ENCODE measurements around the gene RPL27A.

RPL27A gene

DNA sequence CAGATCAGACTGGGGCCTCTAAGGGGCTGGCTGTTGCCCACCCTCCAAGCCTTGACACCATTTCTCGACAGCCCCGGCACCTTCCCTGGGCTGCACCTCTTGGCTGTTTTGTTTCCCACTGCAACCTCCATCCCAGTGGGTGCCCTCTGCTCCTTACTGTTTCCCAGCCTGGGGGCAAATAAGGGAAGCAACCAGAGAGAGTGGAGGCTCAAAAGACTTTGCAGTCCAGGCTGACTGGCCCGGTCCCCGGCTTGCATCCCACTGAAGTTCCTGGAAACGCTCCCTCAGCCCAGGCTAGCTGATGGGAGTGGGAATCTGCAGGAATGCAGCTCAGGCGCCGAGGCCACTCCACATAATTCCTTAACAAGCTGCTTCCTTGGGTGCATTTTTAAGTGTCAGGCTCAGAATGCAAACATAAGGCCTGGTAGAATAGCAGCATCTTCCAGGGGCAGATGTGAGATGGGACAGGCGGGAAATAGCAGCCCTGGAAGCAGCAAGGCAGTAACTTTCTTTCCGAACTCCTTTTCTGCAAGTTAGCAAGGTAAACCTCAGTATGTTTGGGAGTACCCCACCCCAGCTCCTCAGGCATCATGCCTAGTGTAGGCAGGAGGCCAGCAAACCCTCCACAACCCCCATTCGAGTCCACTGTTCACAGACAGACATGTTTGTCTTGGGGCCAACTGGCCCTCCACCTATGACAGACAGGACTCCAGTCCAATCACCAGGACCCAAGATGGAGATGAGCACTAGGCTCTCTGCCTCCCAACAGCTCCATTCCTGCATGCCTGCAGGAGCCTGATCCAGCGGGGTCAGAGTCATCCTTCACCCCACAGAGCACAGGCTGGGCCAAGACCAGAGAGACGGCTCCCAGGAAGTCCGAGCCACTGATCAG is 39.3 kb downstream of the RPL27A start:
- no peak for DNase-seq (ENCODE audit: low read depth in 2 of 2)

GRCh38 chr11:8722809-8723208 is 40.2 kb downstream of the RPL27A start:
- DNase-seq (ENCODE audit: low read depth in 2 of 2), result no peak

DNA sequence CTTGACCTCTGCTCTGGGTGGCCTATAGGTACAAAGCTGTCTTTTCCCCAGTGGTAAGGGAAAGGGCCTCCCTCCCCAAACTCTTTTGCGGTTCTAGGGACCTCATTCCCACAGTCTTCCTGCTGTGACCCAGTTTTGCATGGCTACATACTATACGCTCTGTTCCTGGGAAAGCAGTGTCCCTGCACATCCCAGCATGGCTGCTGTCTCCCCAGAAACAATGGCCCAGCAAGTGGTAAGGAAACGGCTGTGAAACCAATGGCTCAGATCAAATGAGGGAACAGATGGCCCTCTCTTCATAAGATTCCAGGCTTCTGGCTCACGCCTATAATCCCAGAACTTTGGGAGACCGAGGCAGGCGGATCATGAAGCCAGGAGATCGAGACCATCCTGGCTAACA is 41.1 kb downstream of the RPL27A start:
- DNase-seq (ENCODE audit: low read depth in 2 of 2), result no peak

GRCh38 chr11:8724682-8725081 is 42.1 kb downstream of the RPL27A start:
- no peak for DNase-seq (ENCODE audit: low read depth in 2 of 2)

- DNase-seq (ENCODE audit: low read depth in 2 of 2), result no peak
Measured at GRCh38 chr11:8726395-8726794, 43.8 kb downstream of the RPL27A start.

GRCh38 chr11:8728563-8728962 is 46.0 kb downstream of the RPL27A start:
- no peak for DNase-seq (ENCODE audit: low read depth in 2 of 2)

DNA sequence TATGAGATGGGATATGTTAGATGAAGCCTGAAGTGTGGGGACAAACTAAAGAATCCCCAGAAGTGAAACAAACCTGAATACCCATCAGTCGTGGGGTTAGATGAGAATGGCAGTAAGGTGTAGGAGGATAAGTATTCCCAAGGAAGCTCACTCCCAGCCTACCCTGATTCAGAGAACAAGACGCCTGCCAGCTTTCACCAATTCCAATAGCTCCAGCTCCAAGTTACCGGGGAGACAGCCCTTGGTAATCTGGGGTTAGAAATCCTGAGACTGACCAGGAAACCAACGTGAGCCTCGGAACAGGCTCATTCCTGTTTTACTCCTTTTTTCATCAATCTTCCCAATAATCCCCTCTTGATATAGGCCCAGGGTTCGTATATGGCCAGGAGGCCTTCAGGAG is 46.5 kb downstream of the RPL27A start:
- DNase-seq (ENCODE audit: low read depth in 2 of 2), result no peak

DNA sequence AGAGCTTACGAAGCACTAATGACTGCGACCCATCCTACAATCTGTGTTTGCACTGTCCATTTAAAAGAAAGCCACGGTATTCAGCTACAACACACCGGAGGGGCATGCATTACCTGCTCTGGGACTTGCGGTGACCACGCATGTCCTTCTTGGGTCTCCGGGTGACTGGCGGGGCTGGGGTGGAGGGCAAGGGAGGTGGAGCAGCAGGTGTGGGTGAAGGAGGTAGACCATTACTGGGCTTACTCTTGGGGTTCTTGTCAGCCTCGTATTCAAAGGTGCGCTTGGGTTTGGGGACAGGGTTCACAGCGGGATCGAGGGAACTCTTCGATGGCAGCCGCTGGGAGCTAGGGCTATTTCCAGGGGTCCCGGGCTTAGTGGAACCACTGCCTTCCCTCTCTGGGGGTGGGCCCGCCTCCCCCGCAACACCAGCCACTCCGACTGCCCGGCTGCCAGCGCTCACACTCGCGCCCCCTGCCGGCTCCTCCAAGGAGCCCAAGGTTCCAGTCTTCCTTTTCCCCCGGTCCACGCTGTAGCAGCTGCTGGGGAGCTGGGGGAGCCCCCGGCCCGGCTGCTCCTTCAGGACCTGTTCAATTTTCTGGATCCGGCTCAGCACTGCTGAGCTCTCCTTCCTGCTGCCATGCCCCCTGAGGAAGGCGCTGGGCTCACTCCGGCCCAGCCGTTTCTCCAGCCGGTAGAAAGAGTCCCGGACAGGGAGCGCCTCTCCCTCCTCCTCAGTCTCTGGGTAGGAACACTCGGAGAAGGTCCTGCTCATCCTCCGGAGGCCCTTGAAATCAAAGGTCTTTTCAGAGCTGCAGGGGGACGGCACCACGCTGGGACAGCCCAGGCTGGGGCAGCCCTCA is 47.5 kb downstream of the RPL27A start:
- no peak for DNase-seq (ENCODE audit: low read depth in 2 of 2)

DNA sequence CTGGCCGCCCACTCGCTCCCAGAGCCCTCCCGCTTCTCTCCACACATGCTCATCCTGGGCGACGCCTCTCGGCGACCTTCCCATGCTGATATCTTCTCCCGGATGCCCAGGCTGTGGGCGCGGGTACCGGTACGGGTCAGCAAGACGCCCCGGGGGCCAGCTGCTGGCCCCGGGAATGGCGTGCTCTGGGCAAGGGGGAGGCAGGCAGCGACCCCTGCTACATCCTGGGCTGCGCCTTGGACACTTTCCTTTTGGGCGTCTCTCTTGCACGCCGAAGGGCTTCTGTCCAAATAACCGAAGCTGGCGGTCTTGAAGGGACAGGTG is 48.1 kb downstream of the RPL27A start:
- no peak for DNase-seq (ENCODE audit: low read depth in 2 of 2)

DNA sequence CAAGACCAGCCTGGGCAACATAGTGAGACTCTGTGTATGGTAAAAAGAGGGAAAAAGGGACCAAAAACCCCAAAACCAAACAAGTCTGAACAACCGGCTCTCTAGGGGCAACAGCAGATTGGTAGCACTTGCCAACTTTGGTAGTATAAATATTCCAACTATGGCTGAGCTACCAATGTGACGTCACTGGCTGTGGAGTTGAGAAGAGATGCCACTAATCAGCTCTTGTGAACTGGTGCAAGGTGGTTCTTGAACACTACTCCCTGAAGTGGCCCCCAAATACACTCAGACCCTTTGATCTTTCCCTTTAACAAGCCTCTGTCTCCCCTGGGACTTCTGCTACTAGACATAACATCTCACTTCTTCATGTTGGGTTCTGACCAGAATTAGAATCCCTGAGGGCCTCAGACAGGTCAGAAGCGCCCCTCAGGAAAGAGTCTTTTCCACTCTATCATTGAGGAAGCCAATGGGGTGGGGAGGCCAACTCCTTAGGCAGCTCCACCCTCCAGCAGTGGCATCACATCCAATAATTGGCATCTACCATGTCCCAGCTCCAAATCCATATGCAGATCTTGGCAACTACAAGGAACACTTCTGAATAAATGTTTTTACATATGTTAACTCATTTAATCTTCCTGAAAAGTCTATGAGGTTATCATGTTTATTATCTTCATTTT is 49.2 kb downstream of the RPL27A start:
- no peak for DNase-seq (ENCODE audit: low read depth in 2 of 2)

GRCh38 chr11:8732324-8732670 is 49.7 kb downstream of the RPL27A start:
- no peak for DNase-seq (ENCODE audit: low read depth in 2 of 2)

DNA sequence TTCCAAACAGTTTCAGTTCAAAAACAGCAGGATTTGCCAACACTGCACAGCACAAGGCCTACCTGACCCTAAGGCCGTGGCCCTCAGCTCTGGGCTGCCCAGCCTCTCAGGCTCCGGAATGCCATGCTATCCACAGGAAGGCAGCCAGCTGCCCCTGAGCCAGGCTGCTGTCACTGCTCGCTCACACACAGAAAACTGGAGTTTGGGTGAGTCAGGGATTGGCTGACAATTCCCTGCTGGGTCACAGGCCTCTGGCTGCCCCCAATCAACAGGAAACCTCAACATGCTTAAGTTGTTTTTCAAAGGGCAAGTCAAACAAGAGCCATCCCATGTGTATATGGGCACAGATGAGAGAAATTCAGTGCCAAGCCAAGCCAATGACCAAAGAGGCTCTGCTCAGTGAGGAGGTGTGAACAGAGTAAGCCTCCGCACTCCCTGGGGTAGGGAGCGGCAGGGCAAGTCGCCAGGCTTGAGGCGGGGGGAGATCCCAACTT is 50.2 kb downstream of the RPL27A start:
- no peak for DNase-seq (ENCODE audit: low read depth in 2 of 2)

GRCh38 chr11:8733852-8734251 is 51.3 kb downstream of the RPL27A start:
- DNase-seq (ENCODE audit: low read depth in 2 of 2), result no peak

DNA sequence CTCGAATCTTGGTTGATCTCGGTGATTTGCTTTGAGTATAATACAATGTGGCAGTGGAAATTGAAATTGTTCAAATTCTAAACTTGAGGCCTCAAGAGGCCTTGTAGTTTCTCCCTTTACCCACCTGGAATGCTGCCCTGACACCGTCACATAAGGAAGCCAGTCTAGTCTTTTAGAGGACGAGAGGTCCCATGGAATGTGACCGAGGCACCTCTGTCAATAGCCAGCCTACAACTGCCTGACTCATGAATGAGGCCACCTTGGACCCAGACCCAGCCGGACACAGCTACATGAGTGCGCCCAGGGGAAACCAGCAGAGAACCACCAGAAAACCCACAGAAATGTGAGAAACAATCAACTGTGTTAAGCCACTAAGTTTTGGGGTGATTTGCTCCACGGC is 52.5 kb downstream of the RPL27A start:
- DNase-seq (ENCODE audit: low read depth in 2 of 2), result no peak

DNA sequence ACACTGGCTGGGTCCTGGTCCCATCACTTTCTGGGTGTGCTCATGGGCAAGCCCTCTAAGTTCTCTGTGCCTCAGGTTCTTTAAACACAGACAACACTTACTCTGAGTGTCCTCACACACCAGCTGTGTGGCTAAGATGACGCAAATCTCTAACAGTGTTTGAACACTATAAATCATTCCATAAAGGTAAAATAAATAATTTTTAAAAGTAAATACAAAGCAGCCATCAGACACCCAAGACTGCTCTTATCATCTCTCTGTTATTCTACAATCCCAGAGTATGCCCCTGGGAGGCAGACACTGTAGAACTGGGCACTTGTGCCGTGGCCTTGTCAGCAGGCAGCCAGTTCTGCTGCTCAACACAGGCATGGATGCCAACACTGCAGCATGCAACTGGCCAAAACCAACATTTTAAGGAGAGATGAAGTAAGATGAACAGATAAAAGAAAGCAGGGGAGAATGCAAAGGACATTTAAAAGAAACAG is 56.8 kb downstream of the RPL27A start:
- no peak for DNase-seq (ENCODE audit: low read depth in 2 of 2)

Data from activated CD8-positive, alpha-beta memory T cell treated with anti-CD3 and anti-CD28 coated beads for 4 hours (primary cell).